GM18508 (cell line): ENCODE measurements around the gene PTCD2.
"Not testable (repeated sequence)": the region's sequence is repeated elsewhere in the genome, so short reads cannot be mapped to it uniquely, and the experiment has no call there.

Experiments used
- ATAC-seq: cut with Tn5 transposase; IDR thresholded peaks from one replicate; pipeline ENCODE4 v1.9.1; 2021; ENCODE audit warnings: moderate number of reproducible peaks; ENCODE audit not compliant: insufficient read depth, unreplicated experiment

PTCD2 gene

DNA sequence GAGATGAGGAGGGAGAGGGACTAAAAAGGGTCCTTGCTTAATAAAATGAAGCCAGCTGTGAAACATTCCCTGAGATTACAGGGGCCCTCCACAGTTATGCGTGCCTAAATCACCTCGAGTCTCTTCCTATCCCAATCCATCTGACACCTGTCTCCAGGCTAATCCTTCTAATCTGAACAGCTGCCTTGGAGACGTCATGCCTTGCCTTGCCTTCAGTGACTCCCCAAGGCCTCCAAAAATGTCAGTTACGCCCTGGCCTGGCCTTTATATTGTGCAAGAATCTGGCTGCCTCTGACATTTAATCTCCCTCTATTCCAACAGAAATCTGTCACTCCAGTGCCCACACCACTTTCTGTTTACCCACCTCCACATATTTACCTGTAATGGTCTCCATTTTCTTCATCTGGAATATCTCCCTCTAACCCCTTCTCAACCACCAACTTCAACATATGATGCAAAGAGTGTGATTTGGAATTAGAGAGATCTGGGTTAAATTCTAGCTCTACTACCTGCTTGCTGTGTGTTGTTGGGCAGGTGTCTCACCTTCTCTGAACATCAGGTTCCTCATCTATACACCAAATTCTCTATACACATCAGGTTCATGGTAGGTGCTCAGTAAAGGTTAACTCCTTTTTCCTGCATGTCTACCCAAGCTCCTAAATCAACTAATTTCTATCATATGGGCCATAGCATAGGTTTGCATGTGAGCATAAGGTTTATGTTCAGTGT, 57.9 kb downstream of the PTCD2 start:
- no peak for ATAC-seq

DNA sequence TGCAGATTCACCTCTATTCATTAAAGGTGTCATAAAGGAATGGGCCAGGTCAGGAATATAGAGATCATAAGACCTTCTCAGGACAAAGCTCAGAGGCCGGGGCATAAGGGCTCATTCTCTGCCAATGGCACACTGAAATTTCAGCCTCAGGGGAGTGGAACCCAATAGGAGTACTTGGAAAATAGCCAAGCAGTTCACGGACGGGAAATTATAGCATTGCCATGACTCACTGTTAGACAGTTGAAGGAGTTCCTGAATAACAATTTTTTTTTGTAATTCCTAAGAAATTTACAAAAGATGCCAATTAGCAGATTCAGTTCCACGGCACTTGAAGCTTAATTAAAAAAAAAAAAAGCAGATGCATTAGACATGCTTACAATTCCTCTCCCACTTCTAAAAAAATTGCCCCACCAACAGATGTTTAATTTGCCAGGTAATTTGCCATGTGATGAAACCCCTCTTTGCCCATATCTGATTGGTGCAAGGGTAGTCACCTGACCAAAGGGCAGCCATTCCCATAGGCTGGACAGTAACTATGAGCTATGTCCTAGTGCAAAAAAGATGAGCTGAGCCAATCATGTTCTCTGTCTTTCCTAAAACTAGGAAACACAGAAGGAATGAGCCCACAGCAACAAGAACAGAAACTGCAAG, 58.6 kb downstream of the PTCD2 start:
- no peak for ATAC-seq

DNA sequence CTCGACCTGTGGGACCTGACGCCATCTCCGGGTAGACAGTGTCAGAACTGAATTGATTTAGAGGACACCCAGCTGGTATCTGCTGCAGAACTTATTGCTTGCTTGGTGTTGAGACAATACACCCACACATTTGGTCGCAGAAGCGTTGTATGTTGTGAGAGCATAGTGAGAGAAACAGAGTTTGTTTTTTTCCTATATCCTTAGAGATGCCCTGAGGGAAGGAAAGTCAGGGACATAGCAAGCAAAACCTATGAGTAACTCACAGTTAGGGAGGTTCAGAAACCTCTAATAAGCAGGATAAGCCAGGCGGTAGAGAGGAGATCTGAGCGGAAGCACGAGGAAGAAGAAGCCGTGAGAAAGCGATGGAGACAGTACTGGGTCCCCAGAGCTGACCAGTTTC, 59.8 kb downstream of the PTCD2 start:
- ATAC-seq, result no peak

GRCh38 chr5:72380492-72381274, 60.5 kb downstream of the PTCD2 start:
- ATAC-seq, result no peak

DNA sequence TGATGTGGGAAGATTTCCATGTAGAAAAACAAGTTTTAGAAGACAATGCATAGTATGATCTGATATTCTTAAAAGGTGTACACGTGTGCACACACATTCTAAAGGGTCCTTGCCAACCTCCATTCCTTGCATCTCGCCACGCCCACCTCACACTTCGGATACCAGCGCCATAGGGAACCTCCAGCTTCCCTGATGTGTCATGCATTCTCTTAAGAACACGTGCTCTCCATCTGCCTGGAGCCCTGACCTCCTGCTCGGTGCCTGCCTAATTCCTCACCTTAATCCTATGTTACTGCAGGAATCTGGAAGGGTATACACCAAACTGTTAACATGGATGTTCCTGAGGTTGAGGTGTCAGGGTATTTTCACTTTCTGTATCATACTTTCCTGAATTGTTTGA, 63.1 kb downstream of the PTCD2 start:
- ATAC-seq, result no peak

DNA sequence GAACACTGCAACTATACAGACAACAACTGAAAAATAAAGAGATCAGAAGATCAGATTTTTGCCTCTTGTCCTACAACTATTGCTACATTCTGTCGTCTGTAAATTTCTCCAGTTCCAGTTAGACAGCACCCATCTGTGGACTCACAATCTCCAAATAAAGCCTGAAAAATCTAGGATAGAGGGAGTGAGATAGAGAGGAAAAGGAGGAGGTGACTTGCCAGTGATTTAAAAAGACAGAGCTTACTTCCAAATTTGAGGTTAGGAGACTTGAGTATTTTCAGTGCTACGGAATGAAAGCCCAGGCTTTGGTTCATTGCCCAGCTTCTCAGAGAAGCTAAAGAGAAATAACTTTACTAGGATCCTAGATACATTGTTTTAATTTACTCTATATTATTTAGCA, 63.6 kb downstream of the PTCD2 start:
- ATAC-seq, result no peak

DNA sequence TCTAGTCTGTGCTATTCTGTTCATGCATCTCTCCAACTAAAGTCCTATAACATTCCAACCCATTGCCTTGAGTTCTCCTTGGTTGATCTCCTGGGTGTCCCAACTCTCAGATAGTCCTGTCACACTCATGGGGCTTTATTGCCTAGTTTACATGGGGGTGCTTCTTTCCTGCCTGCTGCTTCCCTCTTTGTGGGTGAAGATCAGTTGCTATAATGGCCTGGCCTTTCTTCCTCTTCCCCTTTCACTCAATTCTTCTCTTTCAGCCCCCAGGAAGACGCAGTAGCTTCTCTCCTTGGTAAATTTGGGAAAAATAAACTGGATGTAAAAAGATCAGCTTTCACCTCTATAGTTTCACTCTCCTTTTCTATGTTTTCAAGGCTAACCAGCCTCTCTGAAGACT, 66.5 kb downstream of the PTCD2 start:
- no peak for ATAC-seq

DNA sequence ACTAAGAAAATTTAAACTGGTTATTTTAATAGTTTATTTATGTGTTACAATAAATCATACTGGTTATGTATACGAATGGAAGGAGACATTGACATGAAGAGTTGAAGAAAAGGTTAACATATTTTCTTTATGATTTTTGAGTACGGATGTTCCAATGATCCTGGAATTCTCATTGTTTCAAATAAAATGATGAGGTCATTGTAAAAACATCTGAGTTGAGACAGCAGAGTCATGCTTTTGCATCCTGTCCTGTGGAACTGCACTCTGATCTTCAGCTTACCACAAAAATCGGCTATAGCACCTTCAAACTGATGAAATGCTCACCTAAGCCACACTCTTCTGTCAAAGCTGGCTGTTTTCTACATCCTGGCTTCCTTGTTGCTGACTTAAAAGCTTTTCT, 67.8 kb downstream of the PTCD2 start:
- ATAC-seq, result no peak

DNA sequence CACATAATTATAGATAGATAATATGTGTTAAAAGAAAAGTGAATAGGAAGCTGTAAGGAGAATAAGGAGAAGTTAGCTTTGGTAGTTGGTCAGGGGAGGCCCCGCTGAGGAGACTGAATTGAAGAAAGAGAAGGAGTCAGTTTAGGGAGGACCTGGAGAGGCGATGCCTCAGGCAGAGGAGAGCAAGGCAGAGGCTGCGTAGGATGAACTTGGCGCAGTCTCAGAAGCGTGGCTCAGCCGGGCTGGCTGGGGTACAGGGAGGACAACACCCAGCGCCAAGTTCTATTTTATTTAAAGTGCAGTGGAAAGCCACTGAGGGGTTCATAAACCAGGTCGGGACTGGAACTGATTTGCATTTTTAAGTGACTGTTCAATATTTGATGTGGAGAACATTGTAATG, 68.5 kb downstream of the PTCD2 start:
- no peak for ATAC-seq

DNA sequence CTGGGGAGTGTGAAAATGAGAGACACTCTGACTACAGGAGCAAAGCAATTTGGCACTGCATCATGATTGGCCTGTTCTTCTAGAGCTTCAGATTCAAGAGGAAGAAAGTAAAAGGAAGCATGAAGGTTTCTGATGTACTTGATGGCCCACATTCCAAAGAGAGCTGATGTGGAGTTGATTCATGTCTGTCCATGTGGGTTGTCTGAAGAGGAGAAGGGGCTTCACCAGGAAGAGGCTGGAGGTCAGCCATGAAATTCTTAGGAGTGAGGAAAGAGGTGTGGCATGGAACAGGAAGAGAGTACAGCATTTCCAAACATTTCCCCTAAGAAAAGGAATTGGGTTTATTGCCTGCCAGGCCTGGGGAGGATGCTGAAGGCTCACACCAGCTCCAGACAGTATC, 70.7 kb downstream of the PTCD2 start:
- no peak for ATAC-seq

DNA sequence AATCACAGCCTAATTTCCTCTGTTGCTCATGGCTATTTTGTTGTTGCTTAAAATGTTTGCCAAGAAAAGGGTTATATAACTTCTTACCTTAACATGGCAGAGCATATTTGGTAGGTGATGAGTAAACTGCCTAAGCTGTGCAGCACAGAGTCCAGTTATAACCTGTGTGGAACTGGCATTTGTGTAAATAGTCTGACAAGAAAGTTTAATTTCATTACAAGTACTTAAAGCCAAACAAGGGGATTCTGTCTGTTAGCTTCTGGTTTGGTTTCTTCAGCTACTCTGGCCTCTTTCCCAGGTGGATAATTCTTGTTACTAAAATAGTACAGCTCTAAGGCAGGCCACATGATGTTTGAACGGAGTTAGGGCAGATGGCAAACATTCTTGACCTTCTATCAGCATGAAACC, 72.2 kb downstream of the PTCD2 start:
- ATAC-seq, result no peak

DNA sequence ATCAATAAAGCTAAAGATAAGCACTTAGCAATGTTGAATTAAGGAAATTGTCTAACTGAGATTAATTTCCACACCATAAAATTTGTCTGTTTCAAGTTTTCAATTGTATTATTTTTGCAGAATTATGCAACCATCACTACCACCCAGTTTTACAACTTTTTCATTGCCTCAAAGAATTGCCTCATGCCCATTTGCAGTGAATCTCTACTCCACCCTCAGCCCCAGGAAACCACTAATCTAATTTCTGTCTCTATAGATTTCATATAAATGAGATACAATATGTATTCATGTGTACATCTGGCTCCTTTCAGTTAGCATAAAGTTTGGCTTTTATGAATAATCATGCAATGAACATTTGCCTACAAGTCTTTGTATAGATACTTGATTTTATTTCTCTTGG, 72.9 kb downstream of the PTCD2 start:
- ATAC-seq, result no peak

GRCh38 chr5:72394688-72395087, 74.5 kb downstream of the PTCD2 start:
- no peak for ATAC-seq

DNA sequence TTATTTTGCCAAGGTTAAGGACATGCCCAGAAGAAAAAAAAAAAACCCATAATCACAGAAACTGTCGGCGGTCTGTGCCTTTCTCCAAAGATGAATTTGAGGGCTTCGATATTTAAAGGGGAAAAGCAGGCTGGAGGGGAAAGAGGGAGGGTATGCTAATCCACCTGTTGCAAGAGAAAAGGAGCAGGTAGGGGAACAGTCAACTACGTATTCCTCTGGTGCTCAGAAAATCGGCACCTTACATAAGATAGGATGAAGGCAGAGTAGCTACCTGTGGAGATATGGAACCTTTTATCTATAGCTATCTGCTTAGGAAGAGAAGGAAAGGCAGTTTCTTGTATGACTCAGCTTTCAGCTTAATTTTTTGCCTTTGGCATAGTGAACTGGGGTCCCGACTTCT, 77.7 kb downstream of the PTCD2 start:
- ATAC-seq, result no peak

- no peak for ATAC-seq
Observed at GRCh38 chr5:72400950-72401349, 80.8 kb downstream of the PTCD2 start.

DNA sequence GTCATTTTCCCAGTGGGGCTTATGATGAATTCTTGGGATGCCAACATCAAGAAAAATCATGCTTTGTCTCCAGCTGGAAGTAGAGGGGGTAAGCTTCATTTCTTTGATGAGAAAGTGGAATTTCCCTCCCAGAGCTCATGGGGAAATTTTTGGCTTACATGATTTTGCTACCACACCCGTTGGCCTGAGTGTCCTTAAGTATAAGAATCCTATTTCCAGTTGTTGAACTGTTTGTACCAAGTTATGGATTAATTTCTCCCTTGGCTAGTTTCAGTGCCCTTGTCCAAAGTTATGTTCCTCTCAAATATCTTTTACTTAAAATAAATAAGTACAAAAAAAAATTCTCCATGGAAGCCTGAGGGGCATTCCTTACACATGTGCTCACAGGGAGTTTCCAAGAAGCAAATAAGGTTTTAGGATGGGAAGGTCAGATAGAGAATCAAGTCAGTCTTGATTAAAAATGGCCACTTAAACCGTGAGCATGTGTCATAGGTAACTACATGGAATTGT, 82.3 kb downstream of the PTCD2 start:
- ATAC-seq, result no peak

GRCh38 chr5:72402959-72403628, 82.9 kb downstream of the PTCD2 start:
- no peak for ATAC-seq

GRCh38 chr5:72404771-72405170, 84.6 kb downstream of the PTCD2 start:
- ATAC-seq, result not testable (repeated sequence)

DNA sequence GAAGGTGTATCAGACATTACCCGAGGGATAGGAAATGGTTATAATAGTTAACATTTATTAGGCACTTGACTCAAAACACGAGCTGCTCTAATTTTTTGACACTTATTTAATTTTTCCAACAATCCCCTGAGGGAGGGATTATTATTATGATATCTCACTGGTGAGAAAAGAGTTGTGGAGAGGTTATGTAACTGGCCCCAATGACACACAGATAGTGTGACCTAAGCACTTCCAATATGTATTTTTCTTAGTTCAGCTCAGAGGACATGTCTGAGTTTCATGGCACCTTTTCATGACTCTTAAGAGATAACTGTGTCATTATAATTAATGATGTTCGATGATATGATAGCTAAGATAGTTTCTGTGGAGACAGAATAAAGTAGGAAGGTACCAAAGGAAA, 86.9 kb downstream of the PTCD2 start:
- no peak for ATAC-seq

DNA sequence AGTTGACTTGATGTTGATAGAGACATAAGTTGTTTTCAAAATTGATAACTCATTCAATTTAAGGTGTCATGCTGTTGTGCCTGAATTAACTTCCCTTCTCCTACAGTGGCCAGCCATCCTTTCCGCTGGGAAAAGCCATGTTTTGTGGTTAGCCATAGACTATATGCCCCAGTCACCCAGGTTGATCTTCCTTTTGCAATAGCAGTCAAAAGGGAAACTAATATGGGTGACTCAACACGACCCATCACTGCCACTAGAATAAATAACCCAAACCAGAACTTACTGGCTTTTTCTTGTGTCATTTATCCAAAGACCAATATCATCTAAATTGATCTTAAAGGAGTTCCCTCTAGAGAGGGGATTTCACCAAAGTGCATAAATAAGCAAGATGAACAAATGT, 87.4 kb downstream of the PTCD2 start:
- no peak for ATAC-seq

DNA sequence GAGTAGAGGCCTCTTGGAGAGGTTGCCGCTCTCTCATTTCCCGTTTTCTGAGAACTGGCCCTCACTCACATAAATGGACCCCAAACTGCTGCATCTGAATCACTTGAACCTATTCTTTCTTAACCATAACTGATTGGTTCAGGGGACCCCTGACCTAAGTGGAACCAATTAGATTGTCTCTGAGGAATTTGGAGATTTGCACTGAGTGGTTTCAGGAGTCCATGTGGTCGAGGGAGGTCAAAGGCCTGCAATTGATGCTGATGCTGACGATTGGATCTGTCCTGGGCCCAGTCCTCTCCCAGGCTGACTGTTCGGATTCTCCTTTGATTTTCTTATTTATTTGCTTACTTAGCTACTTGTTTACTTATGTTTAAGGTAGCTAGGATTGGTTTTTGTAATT, 88.0 kb downstream of the PTCD2 start:
- no peak for ATAC-seq
